ENCODE data around the gene OSBPL6.
A peak's percentile ranks its signal among the peaks of the same experiment; 100 is the strongest.

OSBPL6 gene

DNA sequence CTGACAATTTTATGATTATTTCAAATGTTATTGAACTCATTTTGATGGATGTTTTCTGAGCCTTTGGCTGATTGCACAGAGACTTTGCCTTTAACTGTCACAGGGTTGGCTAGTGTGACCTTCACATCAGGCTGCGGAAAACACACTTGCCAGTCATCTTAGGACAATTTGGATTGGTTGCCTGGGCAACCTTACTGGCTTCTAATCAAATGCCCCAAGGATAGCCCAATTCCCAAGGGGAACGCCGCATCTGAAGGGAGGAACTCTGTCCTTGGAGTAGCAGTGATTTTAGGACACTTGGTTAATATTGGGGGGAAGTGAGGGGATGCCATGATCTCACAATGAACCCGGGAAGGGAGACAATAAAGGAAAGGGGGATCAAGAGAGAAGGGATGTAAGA is 29.5 kb downstream of the OSBPL6 start:
- TF ChIP-seq, protein P1, sequence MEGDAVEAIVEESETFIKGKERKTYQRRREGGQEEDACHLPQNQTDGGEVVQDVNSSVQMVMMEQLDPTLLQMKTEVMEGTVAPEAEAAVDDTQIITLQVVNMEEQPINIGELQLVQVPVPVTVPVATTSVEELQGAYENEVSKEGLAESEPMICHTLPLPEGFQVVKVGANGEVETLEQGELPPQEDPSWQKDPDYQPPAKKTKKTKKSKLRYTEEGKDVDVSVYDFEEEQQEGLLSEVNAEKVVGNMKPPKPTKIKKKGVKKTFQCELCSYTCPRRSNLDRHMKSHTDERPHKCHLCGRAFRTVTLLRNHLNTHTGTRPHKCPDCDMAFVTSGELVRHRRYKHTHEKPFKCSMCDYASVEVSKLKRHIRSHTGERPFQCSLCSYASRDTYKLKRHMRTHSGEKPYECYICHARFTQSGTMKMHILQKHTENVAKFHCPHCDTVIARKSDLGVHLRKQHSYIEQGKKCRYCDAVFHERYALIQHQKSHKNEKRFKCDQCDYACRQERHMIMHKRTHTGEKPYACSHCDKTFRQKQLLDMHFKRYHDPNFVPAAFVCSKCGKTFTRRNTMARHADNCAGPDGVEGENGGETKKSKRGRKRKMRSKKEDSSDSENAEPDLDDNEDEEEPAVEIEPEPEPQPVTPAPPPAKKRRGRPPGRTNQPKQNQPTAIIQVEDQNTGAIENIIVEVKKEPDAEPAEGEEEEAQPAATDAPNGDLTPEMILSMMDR (IDR thresholded peaks at IDR 0.05), result no peak
- Mint-ChIP-seq H3K4me1 (peaks cover 21% of the 10 kb centered on the region), H3K36me3 (ENCODE audit: low read depth) (peaks cover 3% of the 10 kb centered on the region), H3K27me3 (ENCODE audit: low read depth, poor library complexity) (no peaks in the 10 kb centered on the region), H3K4me3 (no peak overlapping the region), H3K27ac (no peak overlapping the region), H3K9me3 (peaks cover 3% of the 10 kb centered on the region)
- DNase-seq, result no peak

DNA sequence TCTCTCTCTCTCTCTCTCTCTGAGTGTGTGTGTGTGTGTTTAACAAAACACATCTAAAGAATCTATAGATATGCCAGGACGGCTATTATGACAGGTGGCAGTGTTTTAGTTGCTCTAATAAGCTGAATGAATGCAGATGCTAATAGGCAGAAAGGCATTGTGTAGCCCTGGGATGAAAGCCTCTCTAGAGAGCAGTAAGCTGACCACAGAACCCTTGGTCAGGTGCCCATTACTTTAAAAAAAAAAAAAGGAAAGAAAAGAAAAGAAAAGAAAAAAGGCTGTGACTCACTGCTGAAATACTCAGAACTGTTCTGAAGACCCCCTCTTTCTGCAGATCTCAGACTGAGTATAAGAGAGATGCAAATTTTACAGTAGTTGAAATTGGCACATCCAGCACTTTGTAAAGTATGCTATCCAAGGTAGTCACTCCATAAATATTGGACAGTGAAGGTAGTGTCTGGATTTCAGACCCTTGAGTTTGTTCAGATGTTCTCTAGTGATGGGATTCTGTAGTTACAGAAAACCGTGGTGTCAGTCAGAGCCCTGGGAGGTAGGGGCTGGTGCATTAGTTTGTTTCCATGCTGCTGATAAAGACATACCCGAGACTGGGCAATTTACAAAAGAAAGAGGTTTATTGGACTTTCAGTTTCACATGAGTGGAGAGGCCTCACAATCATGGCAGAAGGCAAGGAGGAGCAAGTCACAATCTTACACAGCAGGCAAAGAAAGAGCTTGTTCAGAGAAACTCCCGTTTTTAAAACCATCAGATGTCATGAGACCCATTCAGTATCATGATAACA is 30.9 kb downstream of the OSBPL6 start:
- Mint-ChIP-seq H3K9me3 (no peaks in the 10 kb centered on the region), H3K36me3 (ENCODE audit: low read depth) (no peaks in the 10 kb centered on the region), H3K4me3 (no peak overlapping the region), H3K27ac (peak overlapping the region; percentile 47), H3K27me3 (ENCODE audit: low read depth, poor library complexity) (no peaks in the 10 kb centered on the region), H3K4me1 (peaks cover 21% of the 10 kb centered on the region)
- TF ChIP-seq, protein P1 (IDR thresholded peaks at IDR 0.05), result no peak
- no peak for DNase-seq

DNA sequence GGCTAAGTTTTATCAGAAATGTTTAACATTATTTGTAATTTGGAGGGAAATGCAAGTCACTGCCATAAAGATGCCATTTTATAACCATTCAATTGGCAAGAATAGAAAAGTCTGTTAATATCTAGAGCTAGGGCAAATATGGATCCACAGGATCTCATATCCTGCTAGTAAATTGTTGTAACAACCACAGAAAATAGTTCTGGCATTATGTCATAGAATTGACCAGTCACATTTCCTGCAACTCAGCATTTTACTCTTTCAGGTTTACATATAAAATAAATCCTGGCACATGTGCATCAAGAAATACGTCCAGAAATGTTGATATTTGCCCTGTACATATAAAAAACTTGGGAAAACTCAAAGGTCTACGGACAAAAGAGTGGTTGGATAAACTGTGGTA is 32.9 kb downstream of the OSBPL6 start:
- no peak for DNase-seq
- TF ChIP-seq, protein P1 (IDR thresholded peaks at IDR 0.05), result no peak
- H3K9me3 Mint-ChIP-seq, result no peaks in the 10 kb centered on the region
- H3K27ac Mint-ChIP-seq, result no peak overlapping the region
- H3K4me3 Mint-ChIP-seq, result no peak overlapping the region
- H3K36me3 Mint-ChIP-seq (ENCODE audit: low read depth), result no peaks in the 10 kb centered on the region
- no peaks in the 10 kb centered on the region for H3K27me3 Mint-ChIP-seq (ENCODE audit: low read depth, poor library complexity)
- peaks cover 15% of the 10 kb centered on the region for H3K4me1 Mint-ChIP-seq

- Mint-ChIP-seq H3K4me3 (no peak overlapping the region), H3K36me3 (ENCODE audit: low read depth) (no peaks in the 10 kb centered on the region), H3K27ac (peak overlapping the region; percentile 91), H3K4me1 (peaks cover 7% of the 10 kb centered on the region), H3K27me3 (ENCODE audit: low read depth, poor library complexity) (no peaks in the 10 kb centered on the region), H3K9me3 (no peaks in the 10 kb centered on the region)
- TF ChIP-seq, protein P1 (IDR thresholded peaks at IDR 0.05), result no peak
- DNase-seq, result no peak
These were observed 35.6 kb downstream of the OSBPL6 start for GRCh38 chr2:178229927-178230326.

- no peak overlapping the region for H3K4me3 Mint-ChIP-seq
- peaks cover 2% of the 10 kb centered on the region for H3K4me1 Mint-ChIP-seq
- no peaks in the 10 kb centered on the region for H3K27me3 Mint-ChIP-seq (ENCODE audit: low read depth, poor library complexity)
- DNase-seq, result no peak
- TF ChIP-seq, protein P1 (IDR thresholded peaks at IDR 0.05), result no peak
- H3K27ac Mint-ChIP-seq, result peak overlapping the region; percentile 91
- H3K36me3 Mint-ChIP-seq (ENCODE audit: low read depth), result no peaks in the 10 kb centered on the region
- no peaks in the 10 kb centered on the region for H3K9me3 Mint-ChIP-seq
These were observed 36.1 kb downstream of the OSBPL6 start for GRCh38 chr2:178230396-178230795.

- H3K4me3 Mint-ChIP-seq, result no peak overlapping the region
- H3K27me3 Mint-ChIP-seq (ENCODE audit: low read depth, poor library complexity), result peaks cover 4% of the 10 kb centered on the region
- H3K36me3 Mint-ChIP-seq (ENCODE audit: low read depth), result no peaks in the 10 kb centered on the region
- H3K27ac Mint-ChIP-seq, result no peak overlapping the region
- DNase-seq, result no peak
- no peaks in the 10 kb centered on the region for H3K4me1 Mint-ChIP-seq
- TF ChIP-seq, protein P1 (IDR thresholded peaks at IDR 0.05), result no peak
- H3K9me3 Mint-ChIP-seq, result no peaks in the 10 kb centered on the region
These were observed 39.1 kb downstream of the OSBPL6 start for GRCh38 chr2:178233428-178233827.
